D721Med (cell line): ENCODE measurements around the gene SLC46A1.

ENCODE experiments used
- DNase-seq: peaks from one replicate; pipeline ENCODE4 v3.0.0; 2011; ENCODE audit warnings: low spot score; ENCODE audit not compliant: insufficient read length
- FAIRE-seq: peaks from 2 replicates; lab custom pipeline; 2011; peaks lifted over from hg19 to GRCh38; lab: Jason Lieb, UNC
- TF ChIP-seq, protein P1 (sequence below): IDR thresholded peaks from 2 replicates; pipeline ENCODE4 v1.5.1; 2012; ENCODE audit warnings: mild to moderate bottlenecking, control low read depth; ENCODE audit not compliant: insufficient read depth; ENCODE audit errors: missing control alignments

Gene SLC46A1

DNA sequence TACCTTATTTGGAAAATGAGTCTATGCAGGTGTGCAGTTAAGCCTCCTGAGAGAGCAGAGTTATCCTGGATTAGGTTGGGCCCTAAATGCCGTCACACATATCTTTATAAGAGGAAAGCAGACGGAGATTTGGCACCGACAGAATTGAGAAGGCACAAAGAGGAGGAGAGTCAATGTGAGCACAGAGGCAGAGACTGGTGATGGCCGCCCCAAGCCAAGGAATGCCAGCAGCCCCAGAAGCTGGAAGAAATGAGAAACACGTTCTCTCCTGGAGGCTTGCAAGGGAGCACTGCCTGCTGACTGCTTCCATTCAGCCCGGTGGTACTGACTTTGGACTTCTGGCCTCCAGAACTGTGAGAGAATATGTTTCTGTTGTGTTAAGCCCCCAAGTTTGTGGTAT lies 3.2 kb downstream of the SLC46A1 start:
- DNase-seq = no peak
- no peak for FAIRE-seq
- TF ChIP-seq, protein P1, sequence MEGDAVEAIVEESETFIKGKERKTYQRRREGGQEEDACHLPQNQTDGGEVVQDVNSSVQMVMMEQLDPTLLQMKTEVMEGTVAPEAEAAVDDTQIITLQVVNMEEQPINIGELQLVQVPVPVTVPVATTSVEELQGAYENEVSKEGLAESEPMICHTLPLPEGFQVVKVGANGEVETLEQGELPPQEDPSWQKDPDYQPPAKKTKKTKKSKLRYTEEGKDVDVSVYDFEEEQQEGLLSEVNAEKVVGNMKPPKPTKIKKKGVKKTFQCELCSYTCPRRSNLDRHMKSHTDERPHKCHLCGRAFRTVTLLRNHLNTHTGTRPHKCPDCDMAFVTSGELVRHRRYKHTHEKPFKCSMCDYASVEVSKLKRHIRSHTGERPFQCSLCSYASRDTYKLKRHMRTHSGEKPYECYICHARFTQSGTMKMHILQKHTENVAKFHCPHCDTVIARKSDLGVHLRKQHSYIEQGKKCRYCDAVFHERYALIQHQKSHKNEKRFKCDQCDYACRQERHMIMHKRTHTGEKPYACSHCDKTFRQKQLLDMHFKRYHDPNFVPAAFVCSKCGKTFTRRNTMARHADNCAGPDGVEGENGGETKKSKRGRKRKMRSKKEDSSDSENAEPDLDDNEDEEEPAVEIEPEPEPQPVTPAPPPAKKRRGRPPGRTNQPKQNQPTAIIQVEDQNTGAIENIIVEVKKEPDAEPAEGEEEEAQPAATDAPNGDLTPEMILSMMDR = no peak

DNA sequence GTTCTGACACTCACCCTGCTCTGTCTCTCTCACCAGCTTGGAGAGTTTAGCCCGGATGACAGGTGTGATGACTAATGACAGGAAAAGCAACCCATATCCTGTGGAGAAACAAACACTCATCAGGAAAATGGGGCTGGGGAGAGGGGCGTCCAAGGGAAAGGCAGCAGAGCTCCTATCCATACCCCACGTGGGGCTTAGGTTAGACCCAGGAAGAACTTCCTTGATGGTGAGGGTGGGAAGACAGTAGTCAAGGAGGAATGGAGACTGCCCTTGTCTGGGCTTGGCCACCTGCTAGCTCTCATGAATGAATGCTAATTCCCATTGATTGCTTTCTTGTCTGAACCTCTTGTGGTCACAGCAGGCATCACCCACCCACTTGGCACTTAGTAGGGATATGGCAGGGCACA lies 3.8 kb downstream of the SLC46A1 start:
- FAIRE-seq (no peak), DNase-seq (no peak)
- TF ChIP-seq, protein P1 = no peak

DNA sequence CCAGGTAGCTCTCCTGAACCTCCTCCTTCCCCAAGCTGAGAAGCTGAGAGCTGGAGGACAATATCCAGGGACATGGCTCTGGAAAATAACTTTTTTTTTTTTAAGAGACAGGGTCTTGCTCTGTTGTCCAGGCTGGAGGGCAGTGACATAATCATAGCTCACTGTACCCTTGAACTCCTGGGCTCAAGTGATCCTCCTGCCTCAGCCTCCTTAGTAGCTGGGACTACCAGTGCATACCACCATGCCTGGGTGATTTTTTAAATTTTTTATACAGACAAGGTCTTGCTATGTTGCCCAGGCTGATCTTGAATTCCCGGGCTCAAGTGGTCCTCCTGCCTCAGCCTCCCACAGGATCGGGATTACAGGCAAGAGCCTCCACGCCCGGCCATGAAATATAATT lies 6.2 kb downstream of the SLC46A1 start:
- no peak for FAIRE-seq
- TF ChIP-seq, protein P1 = no peak
- DNase-seq = no peak

DNA sequence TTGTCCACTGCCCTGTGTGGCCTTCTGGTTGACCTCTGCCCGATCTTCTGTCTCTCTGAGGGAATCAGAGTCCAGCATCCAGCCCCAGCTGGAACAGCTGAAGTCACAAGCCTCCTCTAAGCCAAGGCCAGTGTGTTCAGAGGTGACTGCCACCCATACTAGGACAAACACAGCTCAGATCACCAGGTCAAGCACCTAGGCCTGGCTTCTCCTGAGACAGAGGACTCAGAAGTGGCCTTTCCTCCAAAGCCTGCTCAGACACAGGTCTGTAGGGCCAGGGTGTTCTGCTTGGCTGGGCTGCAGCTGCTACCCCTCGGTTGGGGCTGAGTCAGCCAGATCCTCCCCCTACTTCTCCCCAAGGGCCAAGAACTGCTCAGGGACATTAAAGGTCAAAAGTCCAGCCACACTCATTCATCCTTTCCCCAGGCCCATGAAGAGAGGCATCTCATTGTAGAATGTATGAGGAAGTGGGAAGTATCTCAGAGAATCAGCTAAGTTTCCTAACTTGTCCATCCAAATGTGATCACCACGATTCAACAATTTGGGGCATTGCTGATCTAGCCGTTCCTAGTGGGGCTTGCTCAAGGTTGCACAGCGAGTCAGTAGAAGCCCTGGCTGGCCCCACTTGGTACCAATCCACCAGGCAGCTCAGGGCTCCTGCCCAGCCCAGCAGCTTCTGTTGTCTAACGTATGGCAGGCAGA lies 7.6 kb downstream of the SLC46A1 start:
- TF ChIP-seq, protein P1 = no peak
- FAIRE-seq = no peak
- no peak for DNase-seq

DNA sequence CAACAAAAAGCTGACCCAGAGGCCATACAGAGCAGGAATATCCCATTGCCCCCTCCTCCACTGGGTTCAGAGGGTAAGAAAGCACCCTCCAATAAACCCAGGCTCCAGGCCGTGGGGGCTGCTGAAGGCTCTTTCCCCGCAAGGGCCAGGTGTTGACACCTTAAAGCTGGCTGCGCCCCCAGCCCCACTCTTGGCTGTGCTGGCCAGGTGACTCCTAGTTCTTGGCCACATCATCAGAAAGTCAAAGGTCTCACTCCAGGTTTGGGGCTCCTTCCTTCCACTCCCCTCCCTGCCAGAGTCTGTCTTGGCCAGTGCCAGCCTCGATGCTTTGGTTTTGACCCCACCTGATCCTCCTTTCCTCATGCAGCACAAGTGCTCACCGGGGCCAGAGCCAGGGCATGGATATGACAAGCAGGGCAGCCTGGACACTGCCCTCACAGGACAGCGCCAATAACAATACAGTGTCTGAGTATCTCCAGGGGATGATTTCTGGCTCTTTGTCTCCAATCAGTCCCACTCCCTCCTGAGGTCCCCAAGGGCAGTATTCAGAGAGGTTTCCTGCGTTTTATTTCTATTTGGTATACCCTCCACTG lies 8.2 kb downstream of the SLC46A1 start:
- DNase-seq = no peak
- TF ChIP-seq, protein P1 = no peak
- no peak for FAIRE-seq

DNA sequence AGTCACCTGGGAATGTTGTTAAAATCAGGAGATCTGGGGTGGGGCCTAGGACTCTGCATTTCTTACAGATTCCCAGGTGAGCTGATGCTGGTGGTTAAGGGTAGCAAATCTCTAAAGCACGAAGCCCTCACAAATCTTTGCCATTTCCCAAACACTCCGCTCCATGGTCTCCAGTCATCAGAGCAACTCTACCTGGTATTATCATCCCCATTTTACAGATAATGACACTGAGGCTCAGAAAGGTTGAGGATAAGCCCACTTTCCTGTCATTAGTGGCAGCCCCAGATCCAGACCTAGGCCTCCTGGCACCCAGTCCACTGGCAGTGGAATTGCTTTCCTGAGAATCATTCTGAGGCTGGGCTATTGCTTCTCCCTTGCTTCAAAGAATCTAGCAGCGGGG lies 8.7 kb downstream of the SLC46A1 start:
- FAIRE-seq (no peak), DNase-seq (no peak)
- TF ChIP-seq, protein P1 = no peak

DNA sequence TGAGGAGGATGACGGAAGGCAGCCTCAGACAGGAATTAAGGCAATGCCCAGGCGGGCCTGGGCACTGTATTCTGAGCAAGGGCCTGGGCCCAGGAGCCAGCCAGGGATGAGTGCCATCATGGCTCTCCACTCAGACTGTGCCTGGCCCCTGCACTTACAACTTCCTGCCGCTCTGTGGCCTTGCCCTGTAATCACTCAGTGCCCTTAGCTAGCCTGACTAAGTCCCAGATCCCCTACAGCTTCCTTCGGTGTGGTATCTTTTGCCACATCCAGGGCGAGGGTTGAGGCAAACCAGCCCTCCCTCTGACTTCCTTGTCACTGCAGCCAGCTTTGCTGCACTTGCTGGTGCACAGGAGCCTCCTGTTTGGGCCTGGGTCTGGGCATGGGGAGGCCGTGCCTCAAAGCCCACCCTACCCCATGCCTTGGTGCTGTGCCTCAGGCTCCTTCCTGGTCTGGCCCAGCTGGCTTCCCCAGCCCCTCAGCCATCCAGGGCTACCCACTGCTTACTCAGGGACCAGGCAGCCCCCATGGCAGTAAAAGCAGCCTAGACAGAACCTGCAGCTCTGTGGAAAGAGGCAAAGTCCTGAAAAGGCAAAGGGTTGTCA lies 9.3 kb downstream of the SLC46A1 start:
- DNase-seq (no peak), FAIRE-seq (no peak)
- TF ChIP-seq, protein P1 = no peak
